Heart left ventricle (tissue), 16 donors: ENCODE results near the gene DROSHA. TPM values are rescaled to one million over a fixed set of nuclear protein-coding genes. Genes with fewer than 3 reads are reported as not detected.

Experiments
- ATAC-seq, 4 donors: fragments of 200-7000 bp; cut with Tn5 transposase; one replicate each; pipeline ENCODE4 v1.9.1; 2020 to 2022; ENCODE audit warnings: moderate library complexity in 4 of 4, mild to moderate bottlenecking in 3 of 4, moderate number of reproducible peaks in 1 of 4
- DNase-seq, 5 donors: peaks; one replicate each; pipeline ENCODE4 v3.0.0-alpha.2; 2020
- H3K27ac ChIP-seq, 12 donors: fragments of 200-600 bp; sonication (generic) in 4 of 12; one replicate each; pipeline versions ENCODE4 v1.5.0 to v1.8.0; 2016 to 2022; ENCODE audit warnings: mild to moderate bottlenecking in 2 of 12
- H3K27me3 ChIP-seq, 9 donors: fragments of 200-600 bp; sonication (generic) in 2 of 9; one replicate each; pipeline versions ENCODE4 v1.5.1 to v1.8.0; 2016 to 2022; ENCODE audit warnings: mild to moderate bottlenecking in 3 of 9
- H3K36me3 ChIP-seq, 9 donors: fragments of 200-600 bp; sonication (generic) in 2 of 9; one replicate each; pipeline versions ENCODE4 v1.5.0 to v1.8.0; 2018 to 2022; ENCODE audit warnings: mild to moderate bottlenecking in 2 of 9
- H3K4me1 ChIP-seq, 12 donors: fragments of 200-600 bp; sonication (generic) in 4 of 12; one replicate each; pipeline versions ENCODE4 v1.5.0 to v1.8.0; 2016 to 2022; ENCODE audit warnings: mild to moderate bottlenecking in 3 of 12
- H3K4me3 ChIP-seq, 12 donors: fragments of 200-600 bp; sonication (generic) in 4 of 12; one replicate each; pipeline versions ENCODE4 v1.5.0 to v1.8.0; 2017 to 2022; ENCODE audit warnings: mild to moderate bottlenecking in 9 of 12, moderate library complexity in 4 of 12
- H3K9me3 ChIP-seq, 12 donors: fragments of 200-600 bp; sonication (generic) in 4 of 12; one replicate each; pipeline versions ENCODE4 v1.5.0 to v1.8.0; 2016 to 2022; ENCODE audit warnings: mild to moderate bottlenecking in 1 of 12
- CTCF ChIP-seq, 12 donors: fragments of 200-600 bp; sonication (generic) in 4 of 12; IDR thresholded peaks; one replicate each; pipeline versions ENCODE4 v1.5.0 to v1.8.0; 2018 to 2022; ENCODE audit warnings: antibody characterized with exemption in 12 of 12, mild to moderate bottlenecking in 5 of 12
- POLR2A ChIP-seq, 2 donors: fragments of 450-650 bp; IDR thresholded peaks; one replicate each; pipeline ENCODE4 v1.6.1; 2017; ENCODE audit warnings: antibody characterized with exemption in 2 of 2, mild to moderate bottlenecking in 2 of 2, moderate library complexity in 2 of 2
- WGBS, 4 donors: extraction: QIAGEN DNeasy Blood & Tissue Kit in 2 of 4; methylation state at CpG; one replicate each; pipeline versions ENCODE4 v1.1.5 to v1.1.7; 2013 to 2018; 5-methylcytosine and 5-hydroxymethylcytosine counted together
- intact Hi-C, 10 donors: fragments of 100-400 bp; cut with DNase I; formaldehyde crosslinking; loops; one replicate each; pipeline versions ENCODE4 v1.11.1 to v1.14.2; 2022
- polyA plus RNA-seq, 2 donors: library from polyadenylated mRNA; stranded (reverse); fragments of 200-250 nt; gene quantifications; one replicate each; pipeline ENCODE4 v1.2.3, GENCODE V29; 2013
- total RNA-seq, 9 donors: library from RNA; depleted of rRNA in 2 of 9; stranded (reverse); fragments of >200 nt in 2 of 9; fragmentation: NEBNext Ultra II Directional in 3 of 9; extraction: Animal tissue kit (Norgen Biotek cat#: 25700) in 3 of 9; gene quantifications; one replicate each; pipeline versions ENCODE4 v1.1.0 to v1.2.4, GENCODE V29; 2016 to 2023
- donor health status: ischemic (EF 13 %, LVEDD 7.1; RV severe dilation, severe dysfunction).
- donor health status: healthy with polysubstance abuse.
- donor health status: DM: no; HTN: yes; CAD: no.
- donor health status: DM: no; HTN: no; CAD: no.
- donor health status: ischemic (EF 25% LVEDD 6.9; RV normal size, moderate dysfunction).
- donor health status: ischemic (EF 25% LVEDD 5.7; RV mildly dilated, moderate dysfunction).
- donor health status: healthy.
- donor health status: DM: yes; HTN: yes; CAD: no.
- donor health status: ischemic (EF 35%, LVEDD 5.7; RV mildly dilated, moderate dysfunction).
- donor health status: nonischemic (EF 11% LVEDD 7.7; RV severe dilation, severe dysfunction).
- donor health status: DM: yes; HTN: yes; CAD: no.
- donor health status: PGD.
- donor health status: ischemic (EF 29% LVEDD 5.4; RV normal size, mild dysfunction).
- donor health status: nonischemic (EF 23%, LVEDD 6.1; RV moderate dilation, normal function).

DROSHA gene
- total and polyA plus RNA-seq, 11 donors = 19.3 to 55.6 (median 33.2) TPM

GRCh38 chr5:31449174-31449573, 82.7 kb downstream of the DROSHA start:
- no peak overlapping the region for H3K4me3 ChIP-seq
- 91 to 94% (median 93%) methylated on average over 7 of the region's 7 CpGs for WGBS, 4 donors
- no peaks in the 10 kb centered on the region for H3K27me3 ChIP-seq
- H3K36me3 ChIP-seq = peaks cover 0 to 75% (median 58%) of the 10 kb centered on the region in 9 donors
- intact Hi-C loops = no loop called here
- DNase-seq (no peak), ATAC-seq (no peak)
- no peaks in the 10 kb centered on the region for H3K4me1 ChIP-seq
- no peak overlapping the region for H3K27ac ChIP-seq
- TF ChIP-seq POLR2A (IDR thresholded peaks at IDR 0.05) = no peak
- no peak for TF ChIP-seq CTCF (IDR thresholded peaks at IDR 0.05)
- no peaks in the 10 kb centered on the region for H3K9me3 ChIP-seq

- Histone ChIP-seq H3K4me3 (no peak overlapping the region), H3K9me3 (no peaks in the 10 kb centered on the region), H3K27me3 (no peaks in the 10 kb centered on the region), H3K36me3 (peaks cover 0 to 63% (median 37%) of the 10 kb centered on the region in 9 donors), H3K4me1 (no peaks in the 10 kb centered on the region), H3K27ac (no peak overlapping the region)
- whole genome bisulfite sequencing, 4 donors = 90 to 95% (median 94%) methylated on average over 4 of the region's 4 CpGs
- no peak for DNase-seq
- intact Hi-C loops = no loop called here
- no peak for ATAC-seq
- TF ChIP-seq POLR2A (IDR thresholded peaks at IDR 0.05) = no peak
Measured at GRCh38 chr5:31445041-31445600, 86.8 kb downstream of the DROSHA start.

GRCh38 chr5:31443572-31443971, 88.3 kb downstream of the DROSHA start:
- WGBS, 4 donors = 97 to 100% (median 99%) methylated on average over 3 of the region's 3 CpGs
- H3K9me3 ChIP-seq = no peaks in the 10 kb centered on the region
- H3K27me3 ChIP-seq = no peaks in the 10 kb centered on the region
- ATAC-seq (no peak), DNase-seq (no peak)
- peaks cover 0 to 53% (median 25%) of the 10 kb centered on the region in 9 donors for H3K36me3 ChIP-seq
- H3K4me1 ChIP-seq = no peaks in the 10 kb centered on the region
- intact Hi-C loops = no loop called here
- H3K27ac ChIP-seq = no peak overlapping the region
- no peak overlapping the region for H3K4me3 ChIP-seq
- TF ChIP-seq CTCF (IDR thresholded peaks at IDR 0.05) = no peak
- TF ChIP-seq POLR2A (IDR thresholded peaks at IDR 0.05) = no peak

- TF ChIP-seq POLR2A (IDR thresholded peaks at IDR 0.05) = no peak
- no peak for TF ChIP-seq CTCF (IDR thresholded peaks at IDR 0.05)
- no peak for DNase-seq
- H3K9me3 ChIP-seq = no peaks in the 10 kb centered on the region
- H3K36me3 ChIP-seq = peaks cover 0 to 45% (median 22%) of the 10 kb centered on the region in 9 donors
- WGBS, 4 donors = 73 to 81% (median 81%) methylated on average over 3 of the region's 3 CpGs
- no peaks in the 10 kb centered on the region for H3K27me3 ChIP-seq
- no peak overlapping the region for H3K27ac ChIP-seq
- H3K4me3 ChIP-seq = no peak overlapping the region
- intact Hi-C loops = no loop called here
- no peaks in the 10 kb centered on the region for H3K4me1 ChIP-seq
- no peak for ATAC-seq
Measured at GRCh38 chr5:31442058-31442745, 89.7 kb downstream of the DROSHA start.
